ENCODE results near the gene RAB30.

Gene RAB30

DNA sequence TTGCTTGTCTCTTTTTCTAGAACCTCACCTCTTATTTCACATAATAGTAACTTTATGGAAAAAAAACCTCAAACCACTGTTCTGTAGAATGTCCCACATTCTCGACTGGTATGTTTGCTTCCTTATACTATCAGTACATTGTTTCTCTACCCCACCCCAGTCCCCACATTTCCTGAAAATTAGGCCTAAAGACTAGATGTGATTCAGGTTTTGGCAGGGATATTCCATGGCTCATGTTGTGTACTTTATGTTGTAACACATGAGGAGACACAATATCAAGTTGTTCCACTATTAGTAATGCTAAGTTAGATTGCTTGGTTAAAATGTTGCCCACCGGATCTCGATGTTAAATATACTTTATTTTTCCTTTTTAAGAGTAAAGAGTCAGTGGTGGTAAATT is 135.4 kb downstream of the RAB30 start:
- DNase-seq: no peak

DNA sequence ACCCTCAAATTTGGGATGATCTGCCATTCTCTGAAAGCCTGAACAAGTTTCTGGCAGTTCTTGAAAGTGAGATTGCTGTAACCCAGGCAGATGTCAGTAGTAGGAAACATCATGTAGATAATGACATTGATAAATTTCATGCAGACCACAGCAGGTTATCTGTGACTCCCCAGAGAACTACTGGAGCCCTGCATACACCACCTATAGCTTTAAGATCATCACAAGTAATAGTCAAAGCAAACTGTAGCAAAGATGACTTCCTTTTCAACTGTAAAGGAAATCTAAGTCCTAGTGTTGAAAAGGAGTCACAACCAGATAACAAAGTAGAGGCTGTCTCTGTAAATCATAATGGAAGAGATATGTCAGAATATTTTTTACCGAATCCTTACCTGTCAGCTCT is 139.1 kb downstream of the RAB30 start:
- no peak for DNase-seq

DNA sequence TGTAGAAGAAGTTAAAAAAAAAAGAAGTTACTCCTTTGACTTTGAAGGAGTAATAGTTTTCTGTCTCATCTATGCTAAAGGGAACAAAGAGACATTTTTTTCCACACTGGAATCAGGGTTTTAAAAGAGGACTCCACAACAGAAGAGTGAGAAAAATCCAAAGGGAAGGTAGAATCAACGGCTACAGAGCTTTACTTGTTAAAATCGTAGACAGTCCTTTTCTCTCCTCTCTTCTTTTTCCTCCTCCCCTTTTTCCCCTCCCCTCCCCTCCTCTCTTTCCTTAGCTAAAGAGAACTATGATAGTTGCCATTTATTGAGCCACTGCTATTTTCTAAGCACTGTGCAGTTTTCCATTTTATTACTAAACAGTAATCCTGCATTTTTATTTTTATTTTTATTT is 141.0 kb downstream of the RAB30 start:
- no peak for DNase-seq

GRCh38 chr11:82930229-82930628 is 141.5 kb downstream of the RAB30 start:
- DNase-seq: no peak

GRCh38 chr11:82929121-82929520 is 142.6 kb downstream of the RAB30 start:
- no peak for DNase-seq

DNA sequence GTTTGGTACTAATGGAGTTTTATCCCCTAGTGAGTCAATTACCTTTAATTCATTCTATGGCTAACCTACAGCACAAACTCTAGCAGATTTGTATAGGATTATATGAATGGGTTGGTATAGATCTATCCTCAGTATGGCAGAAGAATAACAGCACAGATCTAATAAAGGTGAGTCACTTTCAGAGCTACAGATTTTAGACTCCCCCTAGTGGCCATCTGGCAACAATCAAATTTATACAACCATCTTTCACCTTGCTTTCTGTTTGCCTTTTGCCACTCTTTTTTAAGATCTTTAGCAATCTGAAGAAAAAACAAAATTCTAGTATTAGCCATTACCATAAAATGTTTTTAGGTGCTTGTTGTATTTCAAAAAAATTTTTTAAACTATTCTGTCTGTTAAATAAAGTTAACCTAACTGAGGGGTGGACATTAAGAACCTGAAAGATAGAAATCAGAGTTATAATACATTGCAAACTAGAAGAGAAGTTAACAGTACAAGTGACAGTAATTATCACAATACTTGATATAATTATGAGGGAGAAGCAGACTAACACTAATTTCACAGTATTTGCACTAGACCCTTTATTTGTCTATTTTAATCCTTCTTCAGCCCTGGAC is 144.3 kb downstream of the RAB30 start:
- no peak for DNase-seq

DNA sequence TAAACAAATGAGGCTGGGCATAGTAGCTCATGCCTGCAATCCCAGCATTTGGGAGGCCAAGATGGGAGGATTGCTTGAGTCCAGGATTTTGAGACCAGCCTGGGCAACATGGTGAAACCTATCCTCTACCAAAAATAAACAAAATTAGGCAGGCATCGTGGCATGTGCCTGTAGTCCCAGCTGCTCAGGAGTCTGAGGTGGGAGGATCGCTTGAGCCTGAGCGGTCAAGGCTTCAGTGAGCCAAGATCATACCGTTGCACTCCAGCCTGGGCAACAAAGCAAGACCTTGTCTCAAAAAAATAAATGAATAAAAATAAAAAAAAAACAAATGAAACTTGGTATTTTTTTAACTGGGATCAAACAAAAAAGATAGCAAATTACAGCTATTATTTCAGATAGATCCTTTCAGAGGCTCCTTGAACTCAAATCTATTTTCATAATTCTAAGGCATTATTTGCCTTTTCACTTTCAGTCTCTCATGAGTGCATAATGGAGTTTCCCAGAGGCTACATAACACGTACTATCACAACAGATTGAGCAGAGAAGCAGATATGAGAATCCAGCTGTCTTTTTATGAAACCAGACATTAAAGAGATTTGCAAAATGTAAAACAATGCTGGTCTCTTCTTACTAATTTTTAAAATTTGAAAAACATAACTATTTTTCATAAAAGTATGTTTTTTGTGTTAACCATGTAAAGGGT is 147.0 kb downstream of the RAB30 start:
- DNase-seq: no peak
